ENCODE measurements around the gene LHFPL2.

LHFPL2 gene

GRCh38 chr5:78503958-78504653, 144.5 kb downstream of the LHFPL2 start:
- DNase-seq (ENCODE audit: low read depth in 2 of 2): no peak

- no peak for DNase-seq (ENCODE audit: low read depth in 2 of 2)
These were observed 146.9 kb downstream of the LHFPL2 start for GRCh38 chr5:78501411-78502352.

- DNase-seq (ENCODE audit: low read depth in 2 of 2): no peak
These were observed 147.7 kb downstream of the LHFPL2 start for GRCh38 chr5:78500871-78501270.

- DNase-seq (ENCODE audit: low read depth in 2 of 2): no peak
These were observed 148.5 kb downstream of the LHFPL2 start for GRCh38 chr5:78500028-78500427.

GRCh38 chr5:78499485-78499884, 149.1 kb downstream of the LHFPL2 start:
- DNase-seq (ENCODE audit: low read depth in 2 of 2): no peak

- no peak for DNase-seq (ENCODE audit: low read depth in 2 of 2)
These were observed 150.7 kb downstream of the LHFPL2 start for GRCh38 chr5:78497573-78498533.

- DNase-seq (ENCODE audit: low read depth in 2 of 2): no peak
These were observed 152.2 kb downstream of the LHFPL2 start for GRCh38 chr5:78496373-78496772.

- DNase-seq (ENCODE audit: low read depth in 2 of 2): no peak
These were observed 152.8 kb downstream of the LHFPL2 start for GRCh38 chr5:78495800-78496199.

GRCh38 chr5:78492650-78493049, 155.9 kb downstream of the LHFPL2 start:
- DNase-seq (ENCODE audit: low read depth in 2 of 2): no peak

- DNase-seq (ENCODE audit: low read depth in 2 of 2): no peak
These were observed 156.3 kb downstream of the LHFPL2 start for GRCh38 chr5:78492224-78492623.

GRCh38 chr5:78490709-78491485, 157.7 kb downstream of the LHFPL2 start:
- no peak for DNase-seq (ENCODE audit: low read depth in 2 of 2)

- DNase-seq (ENCODE audit: low read depth in 2 of 2): no peak
These were observed 160.7 kb downstream of the LHFPL2 start for GRCh38 chr5:78487846-78488245.

GRCh38 chr5:78486218-78486617, 162.4 kb downstream of the LHFPL2 start:
- DNase-seq (ENCODE audit: low read depth in 2 of 2): no peak

GRCh38 chr5:78483809-78484521, 164.6 kb downstream of the LHFPL2 start:
- no peak for DNase-seq (ENCODE audit: low read depth in 2 of 2)

GRCh38 chr5:78482948-78483347, 165.6 kb downstream of the LHFPL2 start:
- no peak for DNase-seq (ENCODE audit: low read depth in 2 of 2)

GRCh38 chr5:78476795-78477194, 171.8 kb downstream of the LHFPL2 start:
- no peak for DNase-seq (ENCODE audit: low read depth in 2 of 2)

GRCh38 chr5:78475370-78475769, 173.2 kb downstream of the LHFPL2 start:
- no peak for DNase-seq (ENCODE audit: low read depth in 2 of 2)

GRCh38 chr5:78473751-78474150, 174.8 kb downstream of the LHFPL2 start:
- DNase-seq (ENCODE audit: low read depth in 2 of 2): no peak

- no peak for DNase-seq (ENCODE audit: low read depth in 2 of 2)
These were observed 176.0 kb downstream of the LHFPL2 start for GRCh38 chr5:78472469-78473106.

GRCh38 chr5:78471896-78472295, 176.7 kb downstream of the LHFPL2 start:
- DNase-seq (ENCODE audit: low read depth in 2 of 2): no peak

All from stimulated activated CD8-positive, alpha-beta memory T cell treated with anti-CD3 and anti-CD28 coated beads, Interleukin-7, amount 100 ng/mL, for 4 hours (primary cell).